Measurements from ENCODE around the gene UGCG. TPM values are rescaled to one million over a fixed set of nuclear protein-coding genes. Genes with fewer than 3 reads are reported as not detected.
A peak's percentile ranks its signal among the peaks of the same experiment; 100 is the strongest.

The UGCG gene
- 32.3 and 48.1 TPM in 2 replicates for total RNA-seq (ENCODE audit: low replicate concordance)

- Mint-ChIP-seq H3K27ac (peak within 1 kb of the TSS; percentile 88), H3K36me3 (no peaks in the 10 kb centered on the region), H3K4me3 (peak within 1 kb of the TSS; percentile 93), H3K9me3 (no peaks in the 10 kb centered on the region), H3K4me1 (peaks cover 3% of the 10 kb centered on the region), H3K27me3 (ENCODE audit: insufficient read depth, low read depth) (no peaks in the 10 kb centered on the region)
- DNase-seq (ENCODE audit: low spot score): peak; percentile 96
- H3K9ac ChIP-seq: peak within 1 kb of the TSS; percentile 59
- peaks cover 26% of the 10 kb centered on the region for H3K4me1 ChIP-seq
- H3K27me3 ChIP-seq: no peaks in the 10 kb centered on the region
- H2AFZ ChIP-seq (replicated peaks): peak within 1 kb of the TSS; percentile 95
- peak; percentile 56 for TF ChIP-seq EZH2 (IDR thresholded peaks at IDR 0.05)
- no peak for TF ChIP-seq CTCF (IDR thresholded peaks at IDR 0.05)
- TF ChIP-seq EZH2phosphoT487 (IDR thresholded peaks at IDR 0.05): no peak
- H4K20me1 ChIP-seq (ENCODE audit: low read depth): peaks cover 38% of the 10 kb centered on the region
- H3K36me3 ChIP-seq: no peaks in the 10 kb centered on the region
- H3K4me3 ChIP-seq: peak within 1 kb of the TSS; percentile 97
- peak within 1 kb of the TSS; percentile 94 for H3K4me2 ChIP-seq
- peaks cover 22% of the 10 kb centered on the region for H3F3A ChIP-seq (ENCODE audit: low read depth)
- peaks cover 42% of the 10 kb centered on the region for H3K79me2 ChIP-seq (ENCODE audit: low read depth)
- no peaks in the 10 kb centered on the region for H3K9me3 ChIP-seq (ENCODE audit: low read depth)
- H3K27ac ChIP-seq: peak within 1 kb of the TSS; percentile 80
Measured at GRCh38 chr9:111895996-111896941, at the start of gene UGCG. Gene UGCG (plus strand): TSS chr9:111896814. CDS start chr9:111897216, 402 bp downstream.

- Histone ChIP-seq H3K9me3 (ENCODE audit: low read depth) (no peaks in the 10 kb centered on the region), H3K9ac (no peak overlapping the region), H2AFZ (replicated peaks) (no peak overlapping the region), H3K27me3 (no peaks in the 10 kb centered on the region), H3K4me2 (no peak overlapping the region), H3K36me3 (no peaks in the 10 kb centered on the region), H3F3A (ENCODE audit: low read depth) (no peaks in the 10 kb centered on the region), H3K4me1 (no peaks in the 10 kb centered on the region), H3K27ac (no peak overlapping the region), H3K4me3 (no peak overlapping the region), H3K79me2 (ENCODE audit: low read depth) (no peaks in the 10 kb centered on the region), H4K20me1 (ENCODE audit: low read depth) (no peaks in the 10 kb centered on the region)
- no peak overlapping the region for H3K4me3 Mint-ChIP-seq
- H3K27ac Mint-ChIP-seq: no peak overlapping the region
- H3K4me1 Mint-ChIP-seq: no peaks in the 10 kb centered on the region
- no peaks in the 10 kb centered on the region for H3K9me3 Mint-ChIP-seq
- H3K27me3 Mint-ChIP-seq (ENCODE audit: insufficient read depth, low read depth): no peaks in the 10 kb centered on the region
- H3K36me3 Mint-ChIP-seq: no peaks in the 10 kb centered on the region
- TF ChIP-seq EZH2 (IDR thresholded peaks at IDR 0.05) (no peak), EZH2phosphoT487 (IDR thresholded peaks at IDR 0.05) (no peak), CTCF (IDR thresholded peaks at IDR 0.05) (no peak)
- no peak for DNase-seq (ENCODE audit: low spot score)
Measured at GRCh38 chr9:111851553-111851952, 45.1 kb upstream of the UGCG start.

GRCh38 chr9:111852291-111852690 lies 44.3 kb upstream of the UGCG start:
- Histone ChIP-seq H3K4me1 (no peaks in the 10 kb centered on the region), H2AFZ (replicated peaks) (no peak overlapping the region), H3K27ac (no peak overlapping the region), H3K79me2 (ENCODE audit: low read depth) (no peaks in the 10 kb centered on the region), H3F3A (ENCODE audit: low read depth) (no peaks in the 10 kb centered on the region), H3K9ac (no peak overlapping the region), H3K4me3 (no peak overlapping the region), H3K36me3 (no peaks in the 10 kb centered on the region), H4K20me1 (ENCODE audit: low read depth) (no peaks in the 10 kb centered on the region), H3K4me2 (no peak overlapping the region), H3K27me3 (no peaks in the 10 kb centered on the region), H3K9me3 (ENCODE audit: low read depth) (no peaks in the 10 kb centered on the region)
- DNase-seq (ENCODE audit: low spot score): no peak
- no peak overlapping the region for H3K27ac Mint-ChIP-seq
- H3K9me3 Mint-ChIP-seq: no peaks in the 10 kb centered on the region
- H3K4me3 Mint-ChIP-seq: no peak overlapping the region
- no peaks in the 10 kb centered on the region for H3K36me3 Mint-ChIP-seq
- TF ChIP-seq EZH2 (IDR thresholded peaks at IDR 0.05) (no peak), CTCF (IDR thresholded peaks at IDR 0.05) (no peak), EZH2phosphoT487 (IDR thresholded peaks at IDR 0.05) (no peak)
- peaks cover 2% of the 10 kb centered on the region for H3K27me3 Mint-ChIP-seq (ENCODE audit: insufficient read depth, low read depth)
- H3K4me1 Mint-ChIP-seq: no peaks in the 10 kb centered on the region

All from neural progenitor cell (in vitro differentiated cells).